KBM-7 (cell line): ENCODE data around the gene CCR3.
"Not testable (repeated sequence)": the region's sequence is repeated elsewhere in the genome, so short reads cannot be mapped to it uniquely, and the experiment has no call there.

ENCODE experiments used
- DNase-seq: peaks from one replicate; pipeline ENCODE4 v3.0.0-alpha.2; 2015
- in situ Hi-C: fragments of 300-500 bp; cut with MboI; formaldehyde crosslinking; loops from 2 replicates; pipeline ENCODE4 v1.14.3; 2020; ENCODE audit warnings: low sequenced_read_pairs, low pct_unique_long_range_greater_than_20kb, mixed read lengths

Gene CCR3

GRCh38 chr3:46242120-46242519 is at the start of gene CCR3:
CCR3 (plus strand) TSS chr3:46242460; CDS start chr3:46265159, 22,699 bp downstream.
- in situ Hi-C loops: no loop called here
- DNase-seq: peak; percentile 52

GRCh38 chr3:46192939-46193338 is 49.3 kb upstream of the CCR3 start:
- in situ Hi-C loops: no loop called here
- no peak for DNase-seq

GRCh38 chr3:46193436-46193835 is 48.8 kb upstream of the CCR3 start:
- in situ Hi-C loops: no loop called here
- no peak for DNase-seq

- no peak for DNase-seq
- in situ Hi-C loops: no loop called here
Observed at GRCh38 chr3:46194868-46195553, 47.2 kb upstream of the CCR3 start.

GRCh38 chr3:46196261-46196957 is 45.9 kb upstream of the CCR3 start:
- in situ Hi-C loops: no loop called here
- no peak for DNase-seq

- in situ Hi-C loops: loop anchor here (10.0 kb wide), 1 partner anchor 105 kb away; no protein-coding TSS in a partner anchor
- DNase-seq: no peak
Observed at GRCh38 chr3:46200211-46200610, 42.0 kb upstream of the CCR3 start.

GRCh38 chr3:46200790-46201189 is 41.5 kb upstream of the CCR3 start:
- in situ Hi-C loops: loop anchor here (10.0 kb wide), 1 partner anchor 106 kb away; no protein-coding TSS in a partner anchor
- DNase-seq: no peak

- DNase-seq: no peak
- in situ Hi-C loops: loop anchor here (10.0 kb wide), 1 partner anchor 108 kb away; no protein-coding TSS in a partner anchor
Observed at GRCh38 chr3:46202535-46202934, 39.7 kb upstream of the CCR3 start.

- DNase-seq: no peak
- in situ Hi-C loops: loop anchor here (10.0 kb wide), 1 partner anchor 109 kb away; no protein-coding TSS in a partner anchor
Observed at GRCh38 chr3:46203681-46204080, 38.6 kb upstream of the CCR3 start.

- no peak for DNase-seq
- in situ Hi-C loops: loop anchor here (10.0 kb wide), 1 partner anchor 111 kb away; no protein-coding TSS in a partner anchor
Observed at GRCh38 chr3:46205286-46205960, 36.8 kb upstream of the CCR3 start.

- no peak for DNase-seq
- in situ Hi-C loops: loop anchor here (10.0 kb wide), 1 partner anchor 112 kb away; no protein-coding TSS in a partner anchor
Observed at GRCh38 chr3:46206282-46207015, 35.8 kb upstream of the CCR3 start.

- in situ Hi-C loops: loop anchor here (10.0 kb wide), 1 partner anchor 113 kb away; no protein-coding TSS in a partner anchor
- DNase-seq: not testable (repeated sequence)
Observed at GRCh38 chr3:46207514-46207913, 34.7 kb upstream of the CCR3 start.

- in situ Hi-C loops: loop anchor here (10.0 kb wide), 1 partner anchor 113 kb away; no protein-coding TSS in a partner anchor
- peak; percentile 84 for DNase-seq
Observed at GRCh38 chr3:46208167-46208704, 34.0 kb upstream of the CCR3 start, which contains the start of gene CCR1. CCR1 (minus strand) TSS chr3:46208313; CDS start chr3:46204313, 4,000 bp downstream.

GRCh38 chr3:46209053-46209452 is 33.2 kb upstream of the CCR3 start:
- no peak for DNase-seq
- in situ Hi-C loops: loop anchor here (10.0 kb wide), 1 partner anchor 114 kb away; no protein-coding TSS in a partner anchor

GRCh38 chr3:46209746-46210470 is 32.4 kb upstream of the CCR3 start:
- no peak for DNase-seq
- in situ Hi-C loops: loop anchor here (10.0 kb wide), 2 partner anchors 115 to 165 kb away; partner anchors contain the start of gene CCR5

GRCh38 chr3:46212101-46212500 is 30.2 kb upstream of the CCR3 start:
- in situ Hi-C loops: loop anchor here (10.0 kb wide), 1 partner anchor 163 kb away; the partner anchor contains the start of gene CCR5

GRCh38 chr3:46213201-46213600 is 29.1 kb upstream of the CCR3 start:
- no peak for DNase-seq
- in situ Hi-C loops: loop anchor here (10.0 kb wide), 1 partner anchor 162 kb away; the partner anchor contains the start of gene CCR5

More at GRCh38 chr3:46212101-46212500, 30.2 kb upstream of the CCR3 start:
- no peak for DNase-seq
